ENCODE measurements around the gene DUSP6.

DUSP6 gene

GRCh38 chr12:89314060-89314761 lies 38.1 kb downstream of the DUSP6 start:
- Histone ChIP-seq H3K4me1 (ENCODE audit: control insufficient read depth, insufficient read depth, low read length) (no peaks in the 10 kb centered on the region), H3K36me3 (ENCODE audit: control insufficient read depth, insufficient read depth, low read length) (no peaks in the 10 kb centered on the region), H3K27ac (ENCODE audit: low read length) (no peak overlapping the region), H3K4me3 (ENCODE audit: low read length) (no peak overlapping the region), H3K27me3 (ENCODE audit: control insufficient read depth, insufficient read depth, low read length) (no peaks in the 10 kb centered on the region), H3K9me3 (ENCODE audit: control insufficient read depth, insufficient read depth, low read length) (no peaks in the 10 kb centered on the region)
- WGBS (ENCODE audit: insufficient coverage, insufficient read length) = no CpG with 5 or more reads among the region's 3 CpGs
- no peak for DNase-seq (ENCODE audit: low read depth, low spot score)

GRCh38 chr12:89311703-89312293 lies 40.5 kb downstream of the DUSP6 start:
- WGBS (ENCODE audit: insufficient coverage, insufficient read length) = no CpG with 5 or more reads among the region's 4 CpGs
- Histone ChIP-seq H3K36me3 (ENCODE audit: control insufficient read depth, insufficient read depth, low read length) (no peaks in the 10 kb centered on the region), H3K27me3 (ENCODE audit: control insufficient read depth, insufficient read depth, low read length) (no peaks in the 10 kb centered on the region)

GRCh38 chr12:89309815-89310214 lies 42.5 kb downstream of the DUSP6 start:
- Histone ChIP-seq H3K36me3 (ENCODE audit: control insufficient read depth, insufficient read depth, low read length) (no peaks in the 10 kb centered on the region), H3K27me3 (ENCODE audit: control insufficient read depth, insufficient read depth, low read length) (no peaks in the 10 kb centered on the region), H3K27ac (ENCODE audit: low read length) (no peak overlapping the region), H3K4me1 (ENCODE audit: control insufficient read depth, insufficient read depth, low read length) (no peaks in the 10 kb centered on the region), H3K9me3 (ENCODE audit: control insufficient read depth, insufficient read depth, low read length) (no peaks in the 10 kb centered on the region), H3K4me3 (ENCODE audit: low read length) (no peak overlapping the region)
- WGBS (ENCODE audit: insufficient coverage, insufficient read length) = no CpG with 5 or more reads among the region's 4 CpGs
- no peak for DNase-seq (ENCODE audit: low read depth, low spot score)

More at GRCh38 chr12:89311703-89312293, 40.5 kb downstream of the DUSP6 start:
- Histone ChIP-seq H3K4me3 (ENCODE audit: low read length) (no peak overlapping the region), H3K4me1 (ENCODE audit: control insufficient read depth, insufficient read depth, low read length) (no peaks in the 10 kb centered on the region), H3K9me3 (ENCODE audit: control insufficient read depth, insufficient read depth, low read length) (no peaks in the 10 kb centered on the region), H3K27ac (ENCODE audit: low read length) (no peak overlapping the region)
- no peak for DNase-seq (ENCODE audit: low read depth, low spot score)

- H3K4me3 ChIP-seq (ENCODE audit: low read length) = no peak overlapping the region
- H3K27me3 ChIP-seq (ENCODE audit: control insufficient read depth, insufficient read depth, low read length) = no peaks in the 10 kb centered on the region
- H3K36me3 ChIP-seq (ENCODE audit: control insufficient read depth, insufficient read depth, low read length) = no peaks in the 10 kb centered on the region
- no peak for DNase-seq (ENCODE audit: low read depth, low spot score)
- H3K4me1 ChIP-seq (ENCODE audit: control insufficient read depth, insufficient read depth, low read length) = no peaks in the 10 kb centered on the region
- H3K9me3 ChIP-seq (ENCODE audit: control insufficient read depth, insufficient read depth, low read length) = no peaks in the 10 kb centered on the region
- WGBS (ENCODE audit: insufficient coverage, insufficient read length) = no CpG with 5 or more reads among the region's 3 CpGs
- H3K27ac ChIP-seq (ENCODE audit: low read length) = no peak overlapping the region
Observed at GRCh38 chr12:89309440-89309802, 42.9 kb downstream of the DUSP6 start.

- H3K9me3 ChIP-seq (ENCODE audit: control insufficient read depth, insufficient read depth, low read length) = no peaks in the 10 kb centered on the region
- H3K27me3 ChIP-seq (ENCODE audit: control insufficient read depth, insufficient read depth, low read length) = no peaks in the 10 kb centered on the region
- no peak overlapping the region for H3K4me3 ChIP-seq (ENCODE audit: low read length)
- no peaks in the 10 kb centered on the region for H3K4me1 ChIP-seq (ENCODE audit: control insufficient read depth, insufficient read depth, low read length)
- no peaks in the 10 kb centered on the region for H3K36me3 ChIP-seq (ENCODE audit: control insufficient read depth, insufficient read depth, low read length)
- H3K27ac ChIP-seq (ENCODE audit: low read length) = no peak overlapping the region
- no peak for DNase-seq (ENCODE audit: low read depth, low spot score)
- no CpG with 5 or more reads among the region's 9 CpGs for WGBS (ENCODE audit: insufficient coverage, insufficient read length)
Observed at GRCh38 chr12:89307474-89308253, 44.6 kb downstream of the DUSP6 start.

GRCh38 chr12:89306827-89307473 lies 45.4 kb downstream of the DUSP6 start:
- H3K4me3 ChIP-seq (ENCODE audit: low read length) = no peak overlapping the region
- H3K9me3 ChIP-seq (ENCODE audit: control insufficient read depth, insufficient read depth, low read length) = no peaks in the 10 kb centered on the region
- no peak overlapping the region for H3K27ac ChIP-seq (ENCODE audit: low read length)
- no peaks in the 10 kb centered on the region for H3K27me3 ChIP-seq (ENCODE audit: control insufficient read depth, insufficient read depth, low read length)
- DNase-seq (ENCODE audit: low read depth, low spot score) = no peak
- H3K36me3 ChIP-seq (ENCODE audit: control insufficient read depth, insufficient read depth, low read length) = no peaks in the 10 kb centered on the region
- WGBS (ENCODE audit: insufficient coverage, insufficient read length) = no CpG with 5 or more reads among the region's 5 CpGs
- H3K4me1 ChIP-seq (ENCODE audit: control insufficient read depth, insufficient read depth, low read length) = no peaks in the 10 kb centered on the region

- no peak overlapping the region for H3K27ac ChIP-seq (ENCODE audit: low read length)
- no CpG with 5 or more reads among the region's 1 CpG for WGBS (ENCODE audit: insufficient coverage, insufficient read length)
- H3K4me3 ChIP-seq (ENCODE audit: low read length) = no peak overlapping the region
- no peak for DNase-seq (ENCODE audit: low read depth, low spot score)
- no peaks in the 10 kb centered on the region for H3K27me3 ChIP-seq (ENCODE audit: control insufficient read depth, insufficient read depth, low read length)
- H3K4me1 ChIP-seq (ENCODE audit: control insufficient read depth, insufficient read depth, low read length) = no peaks in the 10 kb centered on the region
- no peaks in the 10 kb centered on the region for H3K9me3 ChIP-seq (ENCODE audit: control insufficient read depth, insufficient read depth, low read length)
- no peaks in the 10 kb centered on the region for H3K36me3 ChIP-seq (ENCODE audit: control insufficient read depth, insufficient read depth, low read length)
Observed at GRCh38 chr12:89305373-89305772, 46.9 kb downstream of the DUSP6 start.

GRCh38 chr12:89299931-89300330 lies 52.4 kb downstream of the DUSP6 start:
- H3K4me3 ChIP-seq (ENCODE audit: low read length) = no peak overlapping the region
- no peak for DNase-seq (ENCODE audit: low read depth, low spot score)
- no peaks in the 10 kb centered on the region for H3K36me3 ChIP-seq (ENCODE audit: control insufficient read depth, insufficient read depth, low read length)
- no peaks in the 10 kb centered on the region for H3K4me1 ChIP-seq (ENCODE audit: control insufficient read depth, insufficient read depth, low read length)
- WGBS (ENCODE audit: insufficient coverage, insufficient read length) = no CpG with 5 or more reads among the region's 2 CpGs
- no peaks in the 10 kb centered on the region for H3K9me3 ChIP-seq (ENCODE audit: control insufficient read depth, insufficient read depth, low read length)
- no peaks in the 10 kb centered on the region for H3K27me3 ChIP-seq (ENCODE audit: control insufficient read depth, insufficient read depth, low read length)
- no peak overlapping the region for H3K27ac ChIP-seq (ENCODE audit: low read length)

GRCh38 chr12:89299417-89299816 lies 52.9 kb downstream of the DUSP6 start:
- Histone ChIP-seq H3K36me3 (ENCODE audit: control insufficient read depth, insufficient read depth, low read length) (no peaks in the 10 kb centered on the region), H3K27ac (ENCODE audit: low read length) (no peak overlapping the region), H3K9me3 (ENCODE audit: control insufficient read depth, insufficient read depth, low read length) (no peaks in the 10 kb centered on the region), H3K4me1 (ENCODE audit: control insufficient read depth, insufficient read depth, low read length) (no peaks in the 10 kb centered on the region), H3K27me3 (ENCODE audit: control insufficient read depth, insufficient read depth, low read length) (no peaks in the 10 kb centered on the region), H3K4me3 (ENCODE audit: low read length) (no peak overlapping the region)
- no peak for DNase-seq (ENCODE audit: low read depth, low spot score)

Data from iPS DF 6.9 (cell line).